Hepatocyte (in vitro differentiated cells): ENCODE results near the gene GRM1.

Experiments used
- EZH2 ChIP-seq: fragments of 200-600 bp; sonication (generic); IDR thresholded peaks from 2 replicates; pipeline ENCODE4 v1.6.1; 2016; ENCODE audit warnings: antibody characterized with exemption, mild to moderate bottlenecking, borderline replicate concordance
- EZH2phosphoT487 ChIP-seq: fragments of 200-600 bp; sonication (generic); IDR thresholded peaks from one replicate; pipeline ENCODE4 v1.6.1; 2018; ENCODE audit warnings: antibody characterized with exemption, mild to moderate bottlenecking, low read depth, moderate library complexity; ENCODE audit not compliant: unreplicated experiment, severe bottlenecking
- TF ChIP-seq, protein P1 (sequence below): fragments of 200-600 bp; sonication (generic); IDR thresholded peaks from 2 replicates; pipeline ENCODE4 v1.5.1; 2016; ENCODE audit warnings: antibody characterized with exemption, mild to moderate bottlenecking; ENCODE audit not compliant: poor library complexity

DNA sequence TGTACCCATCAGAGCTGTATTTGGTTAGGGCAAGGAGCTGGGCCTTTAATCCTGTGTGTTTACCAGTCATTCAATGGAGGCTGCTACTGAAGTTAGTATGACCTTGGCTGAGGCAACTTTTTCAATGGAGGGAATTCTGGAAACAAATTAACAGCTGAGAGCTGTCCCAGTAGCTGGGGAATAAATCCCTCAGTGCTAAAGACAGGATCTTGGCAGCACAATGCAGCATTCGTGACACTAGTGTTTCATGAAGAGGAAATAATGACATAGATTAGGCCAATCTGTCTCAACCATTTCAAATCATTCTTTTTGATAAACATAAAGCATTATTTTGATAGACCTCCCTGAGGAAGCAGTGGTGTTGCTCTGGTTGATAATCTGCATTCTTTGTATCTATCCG lies 42.9 kb downstream of the GRM1 start:
- TF ChIP-seq, protein P1, sequence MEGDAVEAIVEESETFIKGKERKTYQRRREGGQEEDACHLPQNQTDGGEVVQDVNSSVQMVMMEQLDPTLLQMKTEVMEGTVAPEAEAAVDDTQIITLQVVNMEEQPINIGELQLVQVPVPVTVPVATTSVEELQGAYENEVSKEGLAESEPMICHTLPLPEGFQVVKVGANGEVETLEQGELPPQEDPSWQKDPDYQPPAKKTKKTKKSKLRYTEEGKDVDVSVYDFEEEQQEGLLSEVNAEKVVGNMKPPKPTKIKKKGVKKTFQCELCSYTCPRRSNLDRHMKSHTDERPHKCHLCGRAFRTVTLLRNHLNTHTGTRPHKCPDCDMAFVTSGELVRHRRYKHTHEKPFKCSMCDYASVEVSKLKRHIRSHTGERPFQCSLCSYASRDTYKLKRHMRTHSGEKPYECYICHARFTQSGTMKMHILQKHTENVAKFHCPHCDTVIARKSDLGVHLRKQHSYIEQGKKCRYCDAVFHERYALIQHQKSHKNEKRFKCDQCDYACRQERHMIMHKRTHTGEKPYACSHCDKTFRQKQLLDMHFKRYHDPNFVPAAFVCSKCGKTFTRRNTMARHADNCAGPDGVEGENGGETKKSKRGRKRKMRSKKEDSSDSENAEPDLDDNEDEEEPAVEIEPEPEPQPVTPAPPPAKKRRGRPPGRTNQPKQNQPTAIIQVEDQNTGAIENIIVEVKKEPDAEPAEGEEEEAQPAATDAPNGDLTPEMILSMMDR, result no peak
- TF ChIP-seq EZH2, result no peak
- no peak for TF ChIP-seq EZH2phosphoT487
